ENCODE measurements around the gene AXIN1.

AXIN1 gene

GRCh38 chr16:265711-266110, 86.8 kb downstream of the AXIN1 start:
- no peak for DNase-seq (ENCODE audit: low read depth)
- TF ChIP-seq CTCF (conservative IDR thresholded peaks at IDR 0.05; ENCODE audit: low read length), result no peak
- no peak overlapping the region for H3K4me3 ChIP-seq (ENCODE audit: low read length)

- no peak for TF ChIP-seq CTCF (conservative IDR thresholded peaks at IDR 0.05; ENCODE audit: low read length)
- no peak for DNase-seq (ENCODE audit: low read depth)
Observed at GRCh38 chr16:265002-265529, 87.5 kb downstream of the AXIN1 start.

GRCh38 chr16:264440-264951, 88.0 kb downstream of the AXIN1 start:
- DNase-seq (ENCODE audit: low read depth), result no peak
- TF ChIP-seq CTCF (conservative IDR thresholded peaks at IDR 0.05; ENCODE audit: low read length), result no peak
- H3K4me3 ChIP-seq (ENCODE audit: low read length), result no peak overlapping the region

More at GRCh38 chr16:265002-265529, 87.5 kb downstream of the AXIN1 start:
- no peak overlapping the region for H3K4me3 ChIP-seq (ENCODE audit: low read length)

GRCh38 chr16:263944-264343, 88.6 kb downstream of the AXIN1 start:
- no peak for DNase-seq (ENCODE audit: low read depth)
- no peak overlapping the region for H3K4me3 ChIP-seq (ENCODE audit: low read length)
- TF ChIP-seq CTCF (conservative IDR thresholded peaks at IDR 0.05; ENCODE audit: low read length), result no peak

GRCh38 chr16:263182-263774, 89.2 kb downstream of the AXIN1 start:
- H3K4me3 ChIP-seq (ENCODE audit: low read length), result no peak overlapping the region
- no peak for DNase-seq (ENCODE audit: low read depth)
- no peak for TF ChIP-seq CTCF (conservative IDR thresholded peaks at IDR 0.05; ENCODE audit: low read length)

GRCh38 chr16:262121-262745, 90.3 kb downstream of the AXIN1 start:
- no peak for DNase-seq (ENCODE audit: low read depth)
- TF ChIP-seq CTCF (conservative IDR thresholded peaks at IDR 0.05; ENCODE audit: low read length), result no peak
- no peak overlapping the region for H3K4me3 ChIP-seq (ENCODE audit: low read length)
